PC-3 (cell line): ENCODE data around the gene KRT6A. TPM values are rescaled to one million over a fixed set of nuclear protein-coding genes. Genes with fewer than 3 reads are reported as not detected.
"Not testable (repeated sequence)": the region's sequence is repeated elsewhere in the genome, so short reads cannot be mapped to it uniquely, and the experiment has no call there.

Experiments
- ATAC-seq: fragments of 200-7000 bp; cut with Tn5 transposase; 2 replicates; pipeline ENCODE4 v1.9.1; 2020; ENCODE audit warnings: mild to moderate bottlenecking, moderate library complexity
- BruUV-seq: library from RNA; stranded (reverse); fragments of 400-500 nt; replicated peaks from 2 replicates; lab custom pipeline; 2021; lab: Mats Ljungman, UMichigan
- CTCF ChIA-PET: fragments of 300-600 bp; sonication (Branson Sonifier 250); formaldehyde crosslinking; loops from one replicate; lab custom pipeline; 2022; ENCODE audit warnings: antibody characterized with exemption; lab: Charles Lee
- POLR2A ChIA-PET: fragments of 300-600 bp; sonication (Branson Sonifier 250); formaldehyde crosslinking; loops from one replicate; lab custom pipeline; 2022; ENCODE audit warnings: antibody characterized with exemption; ENCODE audit not compliant: unreplicated experiment; lab: Charles Lee
- DNase-seq: peaks from one replicate; pipeline ENCODE4 v3.0.0-alpha.2; 2015
- H2AFZ ChIP-seq: fragments of 300-600 bp; sonication (generic); 2 replicates; pipeline ENCODE4 v1.6.0; 2016; ENCODE audit warnings: antibody characterized with exemption, low read length
- H3F3A ChIP-seq: fragments of 300-600 bp; sonication (generic); one replicate; pipeline ENCODE4 v1.6.0; 2017; ENCODE audit warnings: antibody characterized with exemption, low read length, control low read depth, mild to moderate bottlenecking; ENCODE audit not compliant: unreplicated experiment
- H3K27ac ChIP-seq: fragments of 300-600 bp; sonication (generic); 2 replicates; pipeline ENCODE4 v1.5.1; 2016; ENCODE audit warnings: mild to moderate bottlenecking, low read length
- H3K27me3 ChIP-seq: fragments of 300-600 bp; sonication (generic); 2 replicates; pipeline ENCODE4 v1.6.1; 2016; ENCODE audit warnings: low read length, mixed read lengths
- H3K36me3 ChIP-seq: fragments of 300-600 bp; sonication (generic); 2 replicates; pipeline ENCODE4 v1.6.1; 2016; ENCODE audit warnings: low read depth, mixed run types, low read length, mixed read lengths
- H3K4me1 ChIP-seq: fragments of 300-600 bp; sonication (generic); 2 replicates; pipeline ENCODE4 v1.5.1; 2016; ENCODE audit warnings: low read length; ENCODE audit not compliant: insufficient read depth
- H3K4me2 ChIP-seq: fragments of 300-600 bp; sonication (generic); 2 replicates; pipeline ENCODE4 v1.6.0; 2016; ENCODE audit warnings: low read length
- H3K4me3 ChIP-seq: fragments of 300-600 bp; sonication (generic); 2 replicates; pipeline ENCODE4 v1.5.1; 2016; ENCODE audit warnings: mild to moderate bottlenecking, low read length, mixed read lengths
- H3K79me2 ChIP-seq: fragments of 300-600 bp; sonication (generic); 2 replicates; pipeline ENCODE4 v1.6.1; 2017; ENCODE audit warnings: low read length, mixed read lengths
- H3K9ac ChIP-seq: fragments of 300-600 bp; sonication (generic); 2 replicates; pipeline ENCODE4 v1.6.0; 2016; ENCODE audit warnings: mild to moderate bottlenecking, low read length
- H3K9me2 ChIP-seq: fragments of 300-600 bp; sonication (generic); replicated peaks from 2 replicates; pipeline ENCODE4 v1.6.1; 2016; ENCODE audit warnings: mixed run types, low read length, mixed read lengths
- H3K9me3 ChIP-seq: fragments of 300-600 bp; sonication (generic); 2 replicates; pipeline ENCODE4 v1.6.1; 2016; ENCODE audit warnings: low read length, mixed read lengths
- H4K20me1 ChIP-seq: fragments of 300-600 bp; sonication (generic); 2 replicates; pipeline ENCODE4 v1.6.1; 2016; ENCODE audit warnings: low read length, mixed read lengths
- EZH2 ChIP-seq: fragments of 300-600 bp; sonication (generic); IDR thresholded peaks from one replicate; pipeline ENCODE4 v1.6.1; 2017; ENCODE audit warnings: antibody characterized with exemption, mild to moderate bottlenecking, low read length; ENCODE audit not compliant: unreplicated experiment
- EZH2phosphoT487 ChIP-seq: fragments of 300-600 bp; sonication (generic); IDR thresholded peaks from 2 replicates; pipeline ENCODE4 v1.6.1; 2018; ENCODE audit warnings: mild to moderate bottlenecking, antibody characterized with exemption, low read length, borderline replicate concordance
- intact Hi-C: fragments of 100-400 bp; cut with micrococcal nuclease; formaldehyde crosslinking; loops from 2 replicates; pipeline ENCODE4 v1.9.0; 2023
- total RNA-seq: library from RNA; depleted of rRNA; stranded (reverse); fragments of >200 nt; gene quantifications from 2 replicates; pipeline ENCODE4 v1.2.3, GENCODE V29; 2014
- TF ChIP-seq, protein P1 (sequence below): fragments of 300-600 bp; sonication (generic); conservative IDR thresholded peaks from 2 replicates; pipeline ENCODE4 v1.5.1; 2017; ENCODE audit warnings: antibody characterized with exemption, low read depth, mild to moderate bottlenecking, low read length

KRT6A gene
- total RNA-seq, 1 experiment from 2014 or later = 46.3 TPM

DNA sequence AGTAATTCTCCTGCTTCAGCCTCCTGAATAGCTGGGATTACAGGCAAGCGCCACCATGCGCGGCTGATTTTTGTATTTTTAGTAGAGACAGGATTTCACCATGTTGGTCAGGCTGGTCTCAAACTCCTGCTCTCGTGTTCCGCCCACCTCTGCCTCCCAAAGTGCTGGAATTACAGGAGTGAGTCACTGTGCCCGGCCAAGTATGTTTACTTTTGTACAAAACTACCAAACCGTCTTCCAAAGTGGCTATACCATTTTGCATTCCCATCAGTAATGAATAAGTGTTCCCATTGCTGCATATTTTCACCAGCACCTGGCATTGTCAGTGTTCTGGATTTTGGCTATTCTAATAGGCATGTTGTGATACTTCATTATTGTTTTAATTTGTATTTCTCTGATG lies 8.4 kb upstream of the KRT6A start:
- Histone ChIP-seq H3K9me3 (no peaks in the 10 kb centered on the region), H3K4me1 (peaks cover 13% of the 10 kb centered on the region), H3F3A (no peaks in the 10 kb centered on the region), H3K27me3 (no peaks in the 10 kb centered on the region), H3K9ac (no peak overlapping the region), H3K79me2 (no peaks in the 10 kb centered on the region), H4K20me1 (no peaks in the 10 kb centered on the region), H3K4me3 (no peak overlapping the region), H3K27ac (no peak overlapping the region), H3K4me2 (no peak overlapping the region), H3K36me3 (no peaks in the 10 kb centered on the region), H2AFZ (no peak overlapping the region), H3K9me2 (no peaks in the 10 kb centered on the region)
- intact Hi-C loops = loop anchor here (10.0 kb wide), 1 partner anchor 57 kb away; no protein-coding TSS in a partner anchor
- DNase-seq (peak; percentile 50), ATAC-seq (no peak)
- POLR2A ChIA-PET = no interaction called here
- CTCF ChIA-PET = no interaction called here
- BruUV-seq = no TSS peak
- TF ChIP-seq, protein P1, sequence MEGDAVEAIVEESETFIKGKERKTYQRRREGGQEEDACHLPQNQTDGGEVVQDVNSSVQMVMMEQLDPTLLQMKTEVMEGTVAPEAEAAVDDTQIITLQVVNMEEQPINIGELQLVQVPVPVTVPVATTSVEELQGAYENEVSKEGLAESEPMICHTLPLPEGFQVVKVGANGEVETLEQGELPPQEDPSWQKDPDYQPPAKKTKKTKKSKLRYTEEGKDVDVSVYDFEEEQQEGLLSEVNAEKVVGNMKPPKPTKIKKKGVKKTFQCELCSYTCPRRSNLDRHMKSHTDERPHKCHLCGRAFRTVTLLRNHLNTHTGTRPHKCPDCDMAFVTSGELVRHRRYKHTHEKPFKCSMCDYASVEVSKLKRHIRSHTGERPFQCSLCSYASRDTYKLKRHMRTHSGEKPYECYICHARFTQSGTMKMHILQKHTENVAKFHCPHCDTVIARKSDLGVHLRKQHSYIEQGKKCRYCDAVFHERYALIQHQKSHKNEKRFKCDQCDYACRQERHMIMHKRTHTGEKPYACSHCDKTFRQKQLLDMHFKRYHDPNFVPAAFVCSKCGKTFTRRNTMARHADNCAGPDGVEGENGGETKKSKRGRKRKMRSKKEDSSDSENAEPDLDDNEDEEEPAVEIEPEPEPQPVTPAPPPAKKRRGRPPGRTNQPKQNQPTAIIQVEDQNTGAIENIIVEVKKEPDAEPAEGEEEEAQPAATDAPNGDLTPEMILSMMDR = no peak
- TF ChIP-seq EZH2 (no peak), EZH2phosphoT487 (no peak)

DNA sequence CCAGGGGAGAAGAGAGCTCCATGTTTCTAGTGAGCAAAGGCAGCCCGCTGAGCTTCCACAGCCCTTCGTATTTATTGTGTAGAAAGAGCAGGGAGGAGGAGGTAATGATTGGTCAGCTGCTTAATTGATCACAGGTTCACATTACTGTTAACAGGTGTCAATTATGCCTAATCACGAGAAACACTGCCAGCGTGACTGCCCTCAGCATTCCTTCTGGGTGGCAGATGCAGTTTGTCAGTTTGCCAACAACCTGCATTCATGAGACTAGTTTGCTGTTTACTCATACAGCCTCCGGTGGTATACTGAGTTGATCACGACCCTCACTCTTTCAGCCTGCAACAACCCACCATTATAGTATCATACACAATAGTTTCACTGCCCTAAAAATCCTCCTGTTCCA lies 7.5 kb upstream of the KRT6A start:
- DNase-seq, H3K9ac ChIP-seq, POLR2A ChIA-PET, H3F3A ChIP-seq, H3K9me2 ChIP-seq, H3K4me2 ChIP-seq, H3K27me3 ChIP-seq, H2AFZ ChIP-seq, CTCF ChIA-PET, H4K20me1 ChIP-seq, BruUV-seq, H3K27ac ChIP-seq, ATAC-seq, H3K9me3 ChIP-seq, H3K36me3 ChIP-seq, H3K4me3 ChIP-seq, H3K79me2 ChIP-seq: not testable (repeated sequence)
- peaks cover 23% of the 10 kb centered on the region for H3K4me1 ChIP-seq
- intact Hi-C loops = loop anchor here (10.0 kb wide), 1 partner anchor 56 kb away; no protein-coding TSS in a partner anchor

DNA sequence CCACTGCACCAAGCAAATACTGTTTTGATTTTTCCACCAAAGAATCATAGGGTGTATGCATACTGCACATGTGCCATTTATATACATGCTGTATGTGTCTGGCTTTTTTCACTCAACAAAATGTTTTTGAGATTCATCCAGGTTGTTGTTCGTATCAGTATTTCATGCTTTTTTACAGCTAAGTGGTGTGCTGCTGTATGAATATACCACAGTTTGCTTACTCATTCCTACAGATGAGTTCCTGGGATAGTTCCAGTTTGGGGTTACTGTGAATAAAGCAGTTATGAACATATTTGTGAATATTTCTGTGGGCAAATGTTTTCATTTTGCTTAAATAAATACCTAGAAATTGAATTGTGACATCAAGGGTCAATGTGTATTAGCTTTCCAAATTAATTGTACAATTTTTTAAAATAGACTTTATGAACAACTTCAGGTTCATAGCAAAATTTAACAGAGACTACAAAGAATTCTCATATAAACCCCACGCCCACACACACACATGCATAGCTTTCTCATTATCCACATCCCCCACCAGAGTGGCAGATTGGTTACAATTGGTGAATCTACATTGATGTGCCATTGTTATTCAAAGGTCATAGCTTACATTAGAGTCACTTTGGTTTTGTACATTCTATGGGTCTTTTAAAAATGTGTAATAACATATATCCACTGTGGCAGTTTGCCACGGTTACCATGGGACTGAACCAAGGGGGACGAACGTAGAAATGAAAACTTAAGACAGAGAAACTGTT lies 6.9 kb upstream of the KRT6A start:
- ChIA-PET POLR2A (no interaction called here), CTCF (no interaction called here)
- no peaks in the 10 kb centered on the region for H3K9me3 ChIP-seq
- DNase-seq (peak; percentile 54), ATAC-seq (no peak)
- no peak overlapping the region for H3K4me3 ChIP-seq
- H3K9me2 ChIP-seq = no peaks in the 10 kb centered on the region
- no peak overlapping the region for H3K9ac ChIP-seq
- no TSS peak for BruUV-seq
- no peaks in the 10 kb centered on the region for H3K27me3 ChIP-seq
- no peaks in the 10 kb centered on the region for H4K20me1 ChIP-seq
- no peak for TF ChIP-seq EZH2
- TF ChIP-seq EZH2phosphoT487 = no peak
- TF ChIP-seq, protein P1 = no peak
- no peaks in the 10 kb centered on the region for H3K79me2 ChIP-seq
- H3K36me3 ChIP-seq = no peaks in the 10 kb centered on the region
- no peak overlapping the region for H3K4me2 ChIP-seq
- H3K27ac ChIP-seq = peak overlapping the region; percentile 0; the same call in 1 of the 2 replicates
- H3F3A ChIP-seq = no peaks in the 10 kb centered on the region
- H2AFZ ChIP-seq = no peak overlapping the region
- H3K4me1 ChIP-seq = peaks cover 28% of the 10 kb centered on the region
- intact Hi-C loops = loop anchor here (10.0 kb wide), 1 partner anchor 55 kb away; no protein-coding TSS in a partner anchor
